Endothelial cell of umbilical vein (primary cell): ENCODE results near the gene GSTT4. TPM values are rescaled to one million over a fixed set of nuclear protein-coding genes. Genes with fewer than 3 reads are reported as not detected.

ENCODE experiments used
- BruUV-seq: library from RNA; stranded (reverse); fragments of 400-500 nt; replicated peaks from 2 replicates; lab custom pipeline; 2021; lab: Mats Ljungman, UMichigan
- CTCF ChIA-PET: fragments of 300-600, 350-600 bp; sonication (Branson Sonifier 250); formaldehyde crosslinking; loops from one replicate; lab custom pipeline; 2021; ENCODE audit warnings: antibody characterized with exemption, inconsistent platforms; lab: Charles Lee
- POLR2A ChIA-PET: fragments of 300-600, 350-600 bp; sonication (Branson Sonifier 250); formaldehyde crosslinking; loops from one replicate; lab custom pipeline; 2021; ENCODE audit warnings: antibody characterized with exemption, inconsistent platforms; lab: Charles Lee
- DNase-seq: peaks from one replicate; pipeline ENCODE4 v3.0.0-alpha.2; 2011; ENCODE audit warnings: low read depth, low spot score
- FAIRE-seq: peaks from 2 replicates; lab custom pipeline; 2011; peaks lifted over from hg19 to GRCh38; lab: Jason Lieb, UNC
- H2AFZ ChIP-seq: 2 replicates; pipeline ENCODE4 v1.6.0; 2012; ENCODE audit warnings: low read depth, low read length, control low read depth, inconsistent platforms
- H3K27ac ChIP-seq: 2 replicates; pipeline ENCODE4 v1.5.1; 2011; ENCODE audit warnings: low read depth, mild to moderate bottlenecking, control low read depth, low read length, moderate library complexity; ENCODE audit not compliant: insufficient read depth
- H3K27me3 ChIP-seq, 2 experiments: 2 replicates each; pipeline versions ENCODE4 v1.6.0 to v1.6.1; 2011; ENCODE audit warnings: low read length in 2 of 2, mixed read lengths in 1 of 2; ENCODE audit not compliant: control insufficient read depth in 2 of 2, insufficient read depth in 2 of 2
- H3K36me3 ChIP-seq, 2 experiments: 2 replicates in 1 of 2; 3 replicates in 1 of 2; pipeline ENCODE4 v1.5.1; 2011; ENCODE audit warnings: low read length in 2 of 2, mild to moderate bottlenecking in 1 of 2, moderate library complexity in 1 of 2; ENCODE audit not compliant: control insufficient read depth in 2 of 2, insufficient read depth in 2 of 2; ENCODE audit errors: extremely low read depth in 1 of 2
- H3K4me1 ChIP-seq: 3 replicates; pipeline ENCODE4 v1.5.1; 2011; ENCODE audit warnings: mild to moderate bottlenecking, low read length; ENCODE audit not compliant: control insufficient read depth, insufficient read depth; ENCODE audit errors: extremely low read depth
- H3K4me2 ChIP-seq: 2 replicates; pipeline ENCODE4 v1.6.1; 2011; ENCODE audit warnings: low read length, control low read depth, mixed read lengths; ENCODE audit not compliant: insufficient read depth
- H3K4me3 ChIP-seq, 3 experiments: fragments of 200-600 bp in 1 of 3; sonication (generic), shearing (Covaris generic) in 1 of 3; replicated peaks in 1 of 3; 2 replicates each; pipeline ENCODE4 v1.5.1; 2011 to 2016; ENCODE audit warnings: control low read depth in 3 of 3, low read length in 3 of 3, mild to moderate bottlenecking in 2 of 3, inconsistent platforms in 1 of 3, low read depth in 1 of 3, moderate library complexity in 1 of 3; ENCODE audit not compliant: insufficient read depth in 1 of 3
- H3K79me2 ChIP-seq: 2 replicates; pipeline ENCODE4 v1.6.0; 2012; ENCODE audit warnings: low read length, inconsistent platforms; ENCODE audit not compliant: control insufficient read depth, insufficient read depth
- H3K9ac ChIP-seq: replicated peaks from 2 replicates; pipeline ENCODE3; 2011; ENCODE audit warnings: low read length, control low read depth; ENCODE audit not compliant: insufficient read depth; ENCODE audit errors: extremely low read depth
- H3K9me1 ChIP-seq: replicated peaks from 3 replicates; pipeline ENCODE4 v1.6.0; 2011; ENCODE audit warnings: mild to moderate bottlenecking, low read length; ENCODE audit not compliant: control insufficient read depth, insufficient read depth; ENCODE audit errors: extremely low read depth
- H3K9me3 ChIP-seq: replicated peaks from 2 replicates; pipeline ENCODE4 v1.5.1; 2012; ENCODE audit warnings: low read length, inconsistent platforms; ENCODE audit not compliant: control insufficient read depth, insufficient read depth
- H4K20me1 ChIP-seq: replicated peaks from 2 replicates; pipeline ENCODE3; 2011; ENCODE audit warnings: mild to moderate bottlenecking, low read length; ENCODE audit not compliant: control insufficient read depth, insufficient read depth; ENCODE audit errors: extremely low read depth
- CTCF ChIP-seq, 2 donors: IDR thresholded peaks; 1 replicate in 1 of 2; 2 replicates in 1 of 2; pipeline ENCODE4 v1.5.1; 2011; ENCODE audit warnings: low read length in 2 of 2, mild to moderate bottlenecking in 2 of 2, moderate library complexity in 2 of 2, control low read depth in 1 of 2, inconsistent platforms in 1 of 2, low read depth in 1 of 2; ENCODE audit not compliant: insufficient read depth in 1 of 2; ENCODE audit errors: extremely low read depth in 1 of 2
- EZH2 ChIP-seq: IDR thresholded peaks from 2 replicates; pipeline ENCODE4 v1.6.1; 2012; ENCODE audit warnings: borderline replicate concordance, low read depth, mild to moderate bottlenecking, moderate library complexity, low read length, inconsistent platforms; ENCODE audit not compliant: severe bottlenecking
- FOS ChIP-seq: IDR thresholded peaks from 2 replicates; pipeline ENCODE4 v1.6.1; 2011; ENCODE audit warnings: mild to moderate bottlenecking, low read length, moderate library complexity, borderline replicate concordance; ENCODE audit not compliant: insufficient read depth
- GATA2 ChIP-seq: IDR thresholded peaks from 2 replicates; pipeline ENCODE4 v1.7.0; 2011; ENCODE audit warnings: low read depth, mild to moderate bottlenecking, moderate library complexity, mixed read lengths, low read length; ENCODE audit not compliant: insufficient read length, insufficient read depth
- JUN ChIP-seq: IDR thresholded peaks from 2 replicates; pipeline ENCODE4 v1.6.1; 2011; ENCODE audit warnings: borderline replicate concordance, low read depth; ENCODE audit not compliant: insufficient read length, insufficient read depth
- MAX ChIP-seq: IDR thresholded peaks from 2 replicates; pipeline ENCODE4 v1.6.1; 2011; ENCODE audit not compliant: insufficient read depth, insufficient read length
- MYC ChIP-seq: IDR thresholded peaks from one replicate; pipeline ENCODE4 v1.6.1; 2011; ENCODE audit warnings: mild to moderate bottlenecking, low read depth, low read length
- POLR2A ChIP-seq: IDR thresholded peaks from 2 replicates; pipeline ENCODE4 v1.6.1; 2012; ENCODE audit warnings: low read depth, mild to moderate bottlenecking, control low read depth, low read length
- POLR2AphosphoS5 ChIP-seq: IDR thresholded peaks from 2 replicates; pipeline ENCODE4 v1.6.1; 2012; ENCODE audit warnings: low read depth, mild to moderate bottlenecking, control low read depth, low read length, moderate library complexity; ENCODE audit not compliant: insufficient read depth
- dilution Hi-C: fragments of 300-500 bp; cut with MboI; formaldehyde crosslinking; loops from one replicate; pipeline ENCODE4 v1.15.0; 2019; ENCODE audit warnings: low sequenced_read_pairs; ENCODE audit not compliant: extremely low pct_ligation_motif_present
- intact Hi-C: fragments of 100-400 bp; cut with micrococcal nuclease; formaldehyde crosslinking; loops from one replicate; pipeline ENCODE4 v1.10.0; 2022
- polyA plus RNA-seq, 4 experiments: library from polyadenylated mRNA; depleted of rRNA in 3 of 4; stranded (reverse) in 3 of 4; unstranded in 1 of 4; fragments of >200 nt; gene quantifications; 2 replicates each; pipeline versions ENCODE4 v1.2.1 to v1.2.3, GENCODE V29; 2011 to 2012; ENCODE audit warnings: missing spikeins in 1 of 4
- total RNA-seq: library from RNA; stranded (reverse); gene quantifications from 2 replicates; pipeline ENCODE4 v1.2.3, GENCODE V29; 2021

Gene GSTT4
- total and polyA plus RNA-seq, 2 donors (not counting 3 experiments of a cell fraction or from before 2014, with no cell fraction given), result not detected

- no peaks in the 10 kb centered on the region for H3K79me2 ChIP-seq
- H3K36me3 ChIP-seq, result no peaks in the 10 kb centered on the region
- FAIRE-seq (no peak), DNase-seq (no peak)
- no peak overlapping the region for H3K4me2 ChIP-seq
- TF ChIP-seq EZH2 (no peak), POLR2A (no peak), MAX (no peak), MYC (no peak), FOS (no peak), GATA2 (no peak), JUN (no peak), CTCF (IDR thresholded peaks at IDR 0.05; ENCODE audit: extremely low read depth in 1 of 2, insufficient read depth in 1 of 2, low read depth in 1 of 2, low read length in 2 of 2) (no peak), POLR2AphosphoS5 (no peak)
- CTCF ChIA-PET, result interaction anchor here (0.5 to 1.3 kb wide), 2 partner anchors 10 to 172 kb away, joined by 3 to 4 read pairs; no protein-coding TSS in a partner anchor
- H3K9me1 ChIP-seq, result no peaks in the 10 kb centered on the region
- no peaks in the 10 kb centered on the region for H3K9me3 ChIP-seq
- POLR2A ChIA-PET, result no interaction called here
- H4K20me1 ChIP-seq, result no peaks in the 10 kb centered on the region
- no peaks in the 10 kb centered on the region for H3K27me3 ChIP-seq
- H2AFZ ChIP-seq, result no peak overlapping the region
- no peak overlapping the region for H3K27ac ChIP-seq
- dilution Hi-C loops, result no loop called here
- no peaks in the 10 kb centered on the region for H3K4me1 ChIP-seq
- H3K4me3 ChIP-seq, result no peak overlapping the region
- H3K9ac ChIP-seq, result no peak overlapping the region
- BruUV-seq, result no TSS peak
- intact Hi-C loops, result no loop called here
These were observed 2.4 kb downstream of the GSTT4 start for GRCh38 chr22:24002851-24003250.
